HFF-Myc (cell line): ENCODE results near the gene TM4SF20.
"Not testable (repeated sequence)": the region's sequence is repeated elsewhere in the genome, so short reads cannot be mapped to it uniquely, and the experiment has no call there.

ENCODE experiments used
- DNase-seq: peaks from one replicate; pipeline ENCODE4 v3.0.0-alpha.2; 2011; ENCODE audit warnings: low read depth; ENCODE audit errors: extremely low read depth
- H3K4me3 ChIP-seq: replicated peaks from 2 replicates; pipeline ENCODE4 v1.5.1; 2011; ENCODE audit warnings: low read depth, mild to moderate bottlenecking, control low read depth, low read length
- CTCF ChIP-seq: IDR thresholded peaks from 2 replicates; pipeline ENCODE4 v1.5.1; 2012; ENCODE audit warnings: mild to moderate bottlenecking, low read depth, low read length, control low read depth; ENCODE audit errors: missing control alignments

Gene TM4SF20

GRCh38 chr2:227389661-227390060 is 10.6 kb upstream of the TM4SF20 start:
- no peak overlapping the region for H3K4me3 ChIP-seq
- no peak for DNase-seq
- no peak for TF ChIP-seq CTCF

DNA sequence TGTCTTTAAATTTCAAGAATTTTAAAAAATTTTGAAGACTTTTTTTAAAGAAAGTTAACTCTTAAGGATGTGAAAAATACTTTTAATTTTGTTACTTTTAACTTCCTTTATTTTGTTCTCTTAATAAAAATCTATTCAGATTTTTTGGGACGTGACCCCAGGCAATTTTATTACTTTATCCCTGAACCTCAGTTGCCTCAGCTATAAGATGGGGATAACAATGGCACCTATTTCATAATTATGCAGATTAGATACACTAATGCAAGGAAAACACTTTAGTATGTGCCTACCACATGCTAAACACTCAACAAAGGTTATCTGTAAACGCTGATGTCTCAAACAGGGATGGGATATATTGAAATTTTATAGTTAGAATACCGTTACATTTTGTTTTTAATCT is 10.1 kb upstream of the TM4SF20 start:
- no peak overlapping the region for H3K4me3 ChIP-seq
- no peak for TF ChIP-seq CTCF
- no peak for DNase-seq

DNA sequence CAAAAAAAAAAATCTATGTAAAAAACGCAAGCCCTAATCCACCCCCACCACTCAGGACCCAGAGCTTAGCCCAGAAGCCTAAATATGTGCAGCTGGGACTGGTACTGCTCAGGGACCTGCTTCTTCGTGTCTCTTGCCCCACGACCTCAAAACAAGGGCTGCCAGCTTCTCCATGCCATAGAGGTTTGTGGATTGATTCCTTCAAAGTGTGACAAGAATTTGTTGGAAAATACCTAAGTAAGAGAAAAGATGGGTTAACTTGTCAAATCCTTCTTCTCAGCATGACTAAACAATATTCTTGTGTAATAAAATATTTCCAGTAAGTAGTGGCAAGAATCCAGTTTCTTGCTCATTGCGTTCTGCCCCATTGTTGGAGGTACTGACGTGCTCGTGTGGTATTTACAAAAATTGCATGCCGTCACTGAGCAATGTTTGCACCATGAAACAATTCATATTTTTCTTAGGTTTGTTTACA is 9.5 kb upstream of the TM4SF20 start:
- no peak overlapping the region for H3K4me3 ChIP-seq
- no peak for DNase-seq
- TF ChIP-seq CTCF = no peak

DNA sequence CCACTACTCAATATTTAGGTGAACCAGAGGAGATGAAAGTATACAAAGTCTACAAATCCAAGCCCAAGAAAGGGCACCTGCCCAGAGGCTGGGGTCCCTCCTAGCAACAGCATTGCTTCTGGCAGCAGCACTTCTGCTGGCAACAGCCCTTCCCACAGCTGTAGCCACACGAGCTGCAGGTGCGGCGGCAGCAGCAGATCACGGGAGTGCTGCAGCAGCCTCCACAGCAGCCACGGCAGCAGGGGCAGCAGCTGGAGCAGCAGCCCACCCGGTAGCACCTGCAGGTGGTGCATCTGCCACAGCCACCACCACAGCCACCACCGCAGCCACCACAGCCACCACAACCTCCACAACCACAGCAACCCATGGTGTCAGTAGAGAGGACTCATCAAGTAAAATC is 8.5 kb upstream of the TM4SF20 start, which contains the start of gene SCYGR1:
Gene SCYGR1, minus strand, starts transcription at position 367 of the 400 bp plus-strand sequence. Its CDS starts 0 bp downstream, at position 367.
- not testable (repeated sequence) for DNase-seq, H3K4me3 ChIP-seq

- H3K4me3 ChIP-seq = no peak overlapping the region
- no peak for DNase-seq
- TF ChIP-seq CTCF = no peak
These were observed 7.5 kb upstream of the TM4SF20 start for GRCh38 chr2:227386630-227387029.

DNA sequence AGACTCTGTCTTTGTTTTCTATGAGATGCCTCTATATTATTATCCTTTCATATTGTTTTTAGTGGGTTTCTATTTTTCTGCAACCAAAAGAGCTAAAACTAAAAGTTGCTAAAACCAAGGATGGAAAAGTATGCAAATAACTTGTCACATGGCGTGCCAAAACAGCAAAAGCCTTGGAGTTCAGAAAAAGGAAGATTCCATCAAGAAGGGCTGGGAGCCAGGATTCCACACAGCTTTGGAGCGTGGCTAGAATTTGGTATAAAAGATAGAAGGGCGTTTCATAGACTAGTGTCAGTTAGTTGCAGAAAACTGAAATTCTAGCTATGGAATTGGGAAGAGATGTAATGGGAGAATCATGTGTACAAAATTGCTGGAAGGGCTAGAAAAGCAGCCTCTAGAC is 4.6 kb upstream of the TM4SF20 start:
- no peak for DNase-seq
- no peak overlapping the region for H3K4me3 ChIP-seq
- no peak for TF ChIP-seq CTCF

- not testable (repeated sequence) for H3K4me3 ChIP-seq, DNase-seq
These were observed 3.2 kb upstream of the TM4SF20 start for GRCh38 chr2:227382241-227382835.

DNA sequence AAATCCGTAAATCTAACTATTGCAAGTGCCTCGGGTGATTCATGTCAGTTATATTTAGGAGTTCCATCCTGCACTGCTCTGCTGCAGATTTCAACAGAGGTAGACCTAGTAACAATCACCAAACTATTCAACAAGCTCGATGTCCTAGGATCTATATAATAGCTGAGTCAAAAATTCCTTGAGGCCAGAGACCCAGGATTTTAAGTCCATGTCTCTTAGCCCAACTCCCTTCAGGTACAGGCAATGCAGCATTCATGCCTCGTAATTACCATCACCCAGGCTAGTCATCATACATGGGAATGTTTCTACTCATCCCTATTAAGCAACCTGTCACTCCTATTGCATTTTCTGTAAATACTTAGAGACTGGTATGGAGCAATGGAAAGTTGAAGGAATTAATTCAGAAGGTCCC is 729 bp downstream of the TM4SF20 start:
- no peak for DNase-seq
- no peak overlapping the region for H3K4me3 ChIP-seq
- TF ChIP-seq CTCF = no peak
